H9 (cell line): Measurements from ENCODE around the gene PTGFRN. TPM values are rescaled to one million over a fixed set of nuclear protein-coding genes. Genes with fewer than 3 reads are reported as not detected.

Source experiments
- DNase-seq: peaks from one replicate; pipeline ENCODE4 v3.0.0-alpha.2; 2017
- H2AFZ ChIP-seq: one replicate; pipeline ENCODE4 v1.6.1; 2013; ENCODE audit warnings: mild to moderate bottlenecking, low read length, control low read depth, moderate library complexity
- H2AK5ac ChIP-seq: 2 replicates; pipeline ENCODE4 v1.6.1; 2013; ENCODE audit warnings: low read length, control low read depth, mixed read lengths; ENCODE audit not compliant: insufficient read length
- H2BK120ac ChIP-seq: one replicate; pipeline ENCODE4 v1.6.1; 2013; ENCODE audit warnings: low read depth, mild to moderate bottlenecking, low read length, control low read depth, inconsistent platforms; ENCODE audit not compliant: poor library complexity, severe bottlenecking
- H2BK12ac ChIP-seq: 2 replicates; pipeline ENCODE4 v1.6.1; 2013; ENCODE audit warnings: low read length, control low read depth, mixed read lengths, low read depth; ENCODE audit not compliant: insufficient read length
- H2BK15ac ChIP-seq: 2 replicates; pipeline ENCODE4 v1.6.1; 2013; ENCODE audit warnings: low read depth, low read length, control low read depth
- H2BK20ac ChIP-seq: one replicate; pipeline ENCODE4 v1.6.1; 2013; ENCODE audit warnings: low read depth, mild to moderate bottlenecking, low read length, control low read depth, inconsistent platforms; ENCODE audit not compliant: poor library complexity, severe bottlenecking
- H2BK5ac ChIP-seq: 2 replicates; pipeline ENCODE4 v1.6.1; 2013; ENCODE audit warnings: low read length, control low read depth, mixed read lengths; ENCODE audit not compliant: insufficient read length
- H3K14ac ChIP-seq: 2 replicates; pipeline ENCODE4 v1.6.1; 2013; ENCODE audit warnings: low read length, control low read depth; ENCODE audit not compliant: insufficient read depth
- H3K18ac ChIP-seq: 2 replicates; pipeline ENCODE4 v1.6.1; 2013; ENCODE audit warnings: low read depth, mild to moderate bottlenecking, mixed read lengths, low read length, control low read depth; ENCODE audit not compliant: insufficient read length
- H3K23ac ChIP-seq: 2 replicates; pipeline ENCODE4 v1.6.1; 2013; ENCODE audit warnings: low read length, control low read depth, mixed read lengths, low read depth; ENCODE audit not compliant: insufficient read length
- H3K23me2 ChIP-seq: 2 replicates; pipeline ENCODE4 v1.6.1; 2013; ENCODE audit warnings: low read depth, mild to moderate bottlenecking, mixed read lengths, low read length, control low read depth; ENCODE audit not compliant: insufficient read length, poor library complexity, severe bottlenecking
- H3K27ac ChIP-seq: 2 replicates; pipeline ENCODE4 v1.5.1; 2013; ENCODE audit warnings: low read length, control low read depth, mixed read lengths, low read depth; ENCODE audit not compliant: insufficient read length
- H3K27me3 ChIP-seq: 2 replicates; pipeline ENCODE4 v1.6.1; 2013; ENCODE audit warnings: low read length, control low read depth, inconsistent platforms; ENCODE audit not compliant: insufficient read depth
- H3K4ac ChIP-seq: 2 replicates; pipeline ENCODE4 v1.6.1; 2013; ENCODE audit warnings: low read depth, mild to moderate bottlenecking, control low read depth, inconsistent platforms, low read length, moderate library complexity
- H3K4me1 ChIP-seq: 2 replicates; pipeline ENCODE4 v1.6.1; 2013; ENCODE audit warnings: low read length, control low read depth, inconsistent platforms; ENCODE audit not compliant: insufficient read depth
- H3K4me2 ChIP-seq: 2 replicates; pipeline ENCODE4 v1.6.1; 2013; ENCODE audit warnings: low read length, control low read depth, mixed read lengths; ENCODE audit not compliant: insufficient read length, insufficient read depth
- H3K56ac ChIP-seq: 2 replicates; pipeline ENCODE4 v1.6.1; 2013; ENCODE audit warnings: low read depth, mild to moderate bottlenecking, mixed read lengths, low read length, control low read depth; ENCODE audit not compliant: insufficient read length
- H3K79me1 ChIP-seq: 2 replicates; pipeline ENCODE4 v1.6.1; 2013; ENCODE audit warnings: low read depth, mild to moderate bottlenecking, moderate library complexity, low read length, control low read depth, inconsistent platforms; ENCODE audit not compliant: insufficient read depth, poor library complexity, severe bottlenecking
- H3K79me2 ChIP-seq: 2 replicates; pipeline ENCODE4 v1.6.1; 2013; ENCODE audit warnings: low read length, control low read depth, inconsistent platforms; ENCODE audit not compliant: insufficient read depth
- H3K9ac ChIP-seq: 2 replicates; pipeline ENCODE4 v1.6.1; 2013; ENCODE audit warnings: low read length, control low read depth, mixed read lengths; ENCODE audit not compliant: insufficient read length; ENCODE audit errors: extremely low read depth
- H3K9me3 ChIP-seq: one replicate; pipeline ENCODE4 v1.6.1; 2013; ENCODE audit warnings: low read depth, low read length, inconsistent platforms; ENCODE audit not compliant: control insufficient read depth
- H3T11ph ChIP-seq: one replicate; pipeline ENCODE4 v1.6.1; 2013; ENCODE audit warnings: mild to moderate bottlenecking, low read length, control low read depth, inconsistent platforms
- H4K20me1 ChIP-seq: one replicate; pipeline ENCODE4 v1.6.1; 2013; ENCODE audit not compliant: control insufficient read depth, insufficient read length, insufficient read depth
- H4K5ac ChIP-seq: 2 replicates; pipeline ENCODE4 v1.6.1; 2013; ENCODE audit warnings: low read depth, mild to moderate bottlenecking, mixed read lengths, low read length, control low read depth; ENCODE audit not compliant: insufficient read length
- H4K8ac ChIP-seq: replicated peaks from 2 replicates; pipeline ENCODE4 v1.6.1; 2013; ENCODE audit warnings: low read length, control low read depth, mixed read lengths, low read depth; ENCODE audit not compliant: insufficient read length
- H4K91ac ChIP-seq: 2 replicates; pipeline ENCODE4 v1.6.1; 2013; ENCODE audit warnings: low read depth, mild to moderate bottlenecking, moderate library complexity, mixed read lengths, low read length, control low read depth; ENCODE audit not compliant: insufficient read length
- H3K27ac Mint-ChIP-seq, 3 experiments: 2 replicates in 2 of 3; 3 replicates in 1 of 3; pipeline ENCODE4 v1.8.0; 2020 to 2021; ENCODE audit warnings: mixed read lengths in 3 of 3, mild to moderate bottlenecking in 1 of 3, moderate library complexity in 1 of 3
- H3K27me3 Mint-ChIP-seq: 2 replicates; pipeline ENCODE4 v1.8.0; 2021; ENCODE audit warnings: low read depth, mild to moderate bottlenecking, moderate library complexity, mixed read lengths
- H3K36me3 Mint-ChIP-seq, 3 experiments: 2 replicates in 2 of 3; 3 replicates in 1 of 3; pipeline ENCODE4 v1.8.0; 2020 to 2021; ENCODE audit warnings: low read depth in 3 of 3, mixed read lengths in 3 of 3; ENCODE audit not compliant: insufficient read depth in 1 of 3
- H3K4me1 Mint-ChIP-seq, 2 experiments: 2 replicates each; pipeline ENCODE4 v1.8.0; 2020; ENCODE audit warnings: mixed read lengths in 2 of 2
- H3K4me3 Mint-ChIP-seq, 2 experiments: 2 replicates in 1 of 2; 3 replicates in 1 of 2; pipeline ENCODE4 v1.8.0; 2020 to 2021; ENCODE audit warnings: mild to moderate bottlenecking in 2 of 2, mixed read lengths in 2 of 2, moderate library complexity in 1 of 2
- H3K9me3 Mint-ChIP-seq, 2 experiments: 2 replicates in 1 of 2; 3 replicates in 1 of 2; pipeline ENCODE4 v1.8.0; 2020; ENCODE audit warnings: mild to moderate bottlenecking in 2 of 2, mixed read lengths in 2 of 2, moderate library complexity in 1 of 2
- WGBS: extraction: QIAGEN DNeasy Blood & Tissue Kit; methylation state at CpG from one replicate; pipeline ENCODE4 v1.1.7; 2013; ENCODE audit warnings: missing lambda C conversion rate, low lambda C conversion rate, mixed read lengths; ENCODE audit not compliant: insufficient read length; ENCODE audit errors: extremely low coverage; 5-methylcytosine and 5-hydroxymethylcytosine counted together
- total RNA-seq: library from RNA; stranded (reverse); gene quantifications from 2 replicates; pipeline ENCODE4 v1.2.1, GENCODE V29; 2021
- TF ChIP-seq, protein P1 (sequence below): fragments of 200-600 bp; sonication (generic); conservative IDR thresholded peaks from 3 replicates; pipeline ENCODE4 v1.8.0; 2021; ENCODE audit warnings: antibody characterized with exemption, mild to moderate bottlenecking

PTGFRN gene
- total RNA-seq, 1 experiment from 2014 or later = 26.3 TPM

DNA sequence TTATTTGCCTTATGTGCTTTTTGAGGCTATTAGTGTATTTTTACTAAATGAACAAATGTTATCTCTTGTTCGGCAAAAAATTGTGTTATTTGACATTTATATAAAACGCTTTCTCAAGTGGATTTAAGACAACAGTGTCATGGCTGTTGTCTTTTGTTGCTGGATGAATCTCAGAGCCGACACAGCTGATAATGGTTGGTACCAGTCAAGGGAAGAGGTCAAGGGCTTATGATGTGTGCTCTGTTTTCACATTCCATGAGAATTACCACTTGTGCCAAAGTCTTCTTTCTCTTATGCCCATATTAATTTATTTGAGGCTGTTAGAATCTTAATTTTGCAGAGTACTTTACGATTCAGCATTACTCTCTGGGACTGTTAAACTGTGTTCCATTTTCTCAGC, 74.0 kb downstream of the PTGFRN start:
- H3K18ac ChIP-seq = no peak overlapping the region
- no peak overlapping the region for H3K56ac ChIP-seq
- no peaks in the 10 kb centered on the region for H3K79me2 ChIP-seq
- no peak overlapping the region for H4K8ac ChIP-seq
- H2AK5ac ChIP-seq = no peak overlapping the region
- H3K27ac ChIP-seq = no peak overlapping the region
- no peak overlapping the region for H3K4me3 Mint-ChIP-seq
- H3K27me3 Mint-ChIP-seq = no peaks in the 10 kb centered on the region
- no peaks in the 10 kb centered on the region for H3K4me1 ChIP-seq
- H2BK12ac ChIP-seq = no peak overlapping the region
- H4K5ac ChIP-seq = no peak overlapping the region
- H3K23me2 ChIP-seq = no peaks in the 10 kb centered on the region
- H2BK5ac ChIP-seq = no peak overlapping the region
- H3K9me3 Mint-ChIP-seq = peaks cover 0 to 5% of the 10 kb centered on the region in 2 experiments; a peak in 3 of 5 replicates
- H3T11ph ChIP-seq = no peak overlapping the region
- no peak overlapping the region for H4K91ac ChIP-seq
- H3K4ac ChIP-seq = no peak overlapping the region
- H2BK15ac ChIP-seq = no peak overlapping the region
- no peaks in the 10 kb centered on the region for H3K9me3 ChIP-seq
- no CpG with 5 or more reads among the region's 4 CpGs for WGBS
- H3K14ac ChIP-seq = no peak overlapping the region
- H3K36me3 Mint-ChIP-seq = peaks cover 11 to 33% (median 17%) of the 10 kb centered on the region in 3 experiments
- no peak overlapping the region for H2AFZ ChIP-seq
- H3K4me1 Mint-ChIP-seq = peaks cover 8 to 12% of the 10 kb centered on the region in 2 experiments
- peaks cover 2% of the 10 kb centered on the region for H4K20me1 ChIP-seq
- H3K9ac ChIP-seq = no peak overlapping the region
- H3K79me1 ChIP-seq = no peaks in the 10 kb centered on the region
- H2BK20ac ChIP-seq = no peak overlapping the region
- no peaks in the 10 kb centered on the region for H3K27me3 ChIP-seq
- H3K4me2 ChIP-seq = no peak overlapping the region
- no peak overlapping the region for H2BK120ac ChIP-seq
- no peak overlapping the region for H3K27ac Mint-ChIP-seq
- no peak for DNase-seq
- TF ChIP-seq, protein P1, sequence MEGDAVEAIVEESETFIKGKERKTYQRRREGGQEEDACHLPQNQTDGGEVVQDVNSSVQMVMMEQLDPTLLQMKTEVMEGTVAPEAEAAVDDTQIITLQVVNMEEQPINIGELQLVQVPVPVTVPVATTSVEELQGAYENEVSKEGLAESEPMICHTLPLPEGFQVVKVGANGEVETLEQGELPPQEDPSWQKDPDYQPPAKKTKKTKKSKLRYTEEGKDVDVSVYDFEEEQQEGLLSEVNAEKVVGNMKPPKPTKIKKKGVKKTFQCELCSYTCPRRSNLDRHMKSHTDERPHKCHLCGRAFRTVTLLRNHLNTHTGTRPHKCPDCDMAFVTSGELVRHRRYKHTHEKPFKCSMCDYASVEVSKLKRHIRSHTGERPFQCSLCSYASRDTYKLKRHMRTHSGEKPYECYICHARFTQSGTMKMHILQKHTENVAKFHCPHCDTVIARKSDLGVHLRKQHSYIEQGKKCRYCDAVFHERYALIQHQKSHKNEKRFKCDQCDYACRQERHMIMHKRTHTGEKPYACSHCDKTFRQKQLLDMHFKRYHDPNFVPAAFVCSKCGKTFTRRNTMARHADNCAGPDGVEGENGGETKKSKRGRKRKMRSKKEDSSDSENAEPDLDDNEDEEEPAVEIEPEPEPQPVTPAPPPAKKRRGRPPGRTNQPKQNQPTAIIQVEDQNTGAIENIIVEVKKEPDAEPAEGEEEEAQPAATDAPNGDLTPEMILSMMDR = no peak
- no peak overlapping the region for H3K23ac ChIP-seq
